GM19351 (cell line): ENCODE measurements around the gene NGDN.
"Not testable (repeated sequence)": the region's sequence is repeated elsewhere in the genome, so short reads cannot be mapped to it uniquely, and the experiment has no call there.

ENCODE experiments used
- ATAC-seq: cut with Tn5 transposase; IDR thresholded peaks from one replicate; pipeline ENCODE4 v1.9.1; 2021; ENCODE audit warnings: mild to moderate bottlenecking, moderate library complexity; ENCODE audit not compliant: unreplicated experiment

NGDN gene

GRCh38 chr14:23438101-23438971, 31.2 kb upstream of the NGDN start:
- ATAC-seq: no peak

DNA sequence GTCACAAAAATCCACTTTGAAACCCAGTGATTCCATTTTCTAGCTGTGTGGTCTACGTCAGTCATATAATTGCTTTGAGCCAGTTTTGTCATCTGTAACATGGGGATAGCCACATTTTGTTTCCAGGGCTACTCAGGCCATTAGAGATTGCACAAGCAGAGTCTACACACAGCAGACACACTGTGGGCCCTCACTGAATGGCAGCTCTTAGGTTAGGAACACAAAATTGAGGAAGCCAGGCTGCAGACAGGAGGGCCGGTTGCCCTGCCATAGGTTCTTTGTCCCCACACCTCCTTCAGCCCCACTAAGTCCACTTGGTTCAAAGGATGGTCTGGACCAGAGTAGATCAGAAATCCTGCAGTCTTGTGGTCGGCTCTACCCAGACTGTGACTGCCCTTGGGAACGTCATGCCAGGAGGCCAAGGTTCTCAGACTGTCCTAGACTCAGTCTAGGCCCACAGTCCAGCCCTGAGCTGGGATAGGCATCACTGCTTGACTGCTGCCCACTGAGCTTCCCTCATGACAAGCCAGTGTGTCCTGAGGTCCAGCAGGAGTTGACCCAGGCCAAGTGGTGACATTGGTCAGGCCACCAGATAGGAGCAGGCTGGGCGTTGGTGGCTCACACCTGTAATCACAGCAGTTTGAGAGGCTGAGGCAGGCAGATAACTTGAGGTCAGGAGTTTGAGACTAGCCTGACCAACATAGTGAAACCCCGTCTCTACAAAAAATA, 30.2 kb upstream of the NGDN start:
- no peak for ATAC-seq

DNA sequence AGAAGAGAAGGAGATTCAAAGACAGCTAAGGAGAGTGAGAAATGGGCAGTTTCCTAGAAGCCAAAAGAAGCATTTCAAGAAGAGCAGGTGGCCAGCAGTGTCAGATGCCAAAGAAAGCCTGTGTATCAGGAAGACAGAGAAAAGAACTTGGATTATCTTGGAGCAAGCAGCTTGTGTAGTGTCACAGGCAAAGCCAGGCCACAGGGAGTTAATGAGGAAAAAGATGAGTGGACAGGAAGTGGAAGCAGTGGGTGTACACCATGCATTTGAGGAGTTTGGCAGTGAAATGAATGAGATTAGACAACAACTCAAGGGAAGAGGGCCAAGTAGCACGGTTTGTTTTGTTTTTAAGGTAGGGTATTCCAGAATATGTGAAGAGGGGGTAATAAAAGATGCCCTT, 28.4 kb upstream of the NGDN start:
- no peak for ATAC-seq

GRCh38 chr14:23442721-23443356, 26.7 kb upstream of the NGDN start:
- ATAC-seq: no peak

DNA sequence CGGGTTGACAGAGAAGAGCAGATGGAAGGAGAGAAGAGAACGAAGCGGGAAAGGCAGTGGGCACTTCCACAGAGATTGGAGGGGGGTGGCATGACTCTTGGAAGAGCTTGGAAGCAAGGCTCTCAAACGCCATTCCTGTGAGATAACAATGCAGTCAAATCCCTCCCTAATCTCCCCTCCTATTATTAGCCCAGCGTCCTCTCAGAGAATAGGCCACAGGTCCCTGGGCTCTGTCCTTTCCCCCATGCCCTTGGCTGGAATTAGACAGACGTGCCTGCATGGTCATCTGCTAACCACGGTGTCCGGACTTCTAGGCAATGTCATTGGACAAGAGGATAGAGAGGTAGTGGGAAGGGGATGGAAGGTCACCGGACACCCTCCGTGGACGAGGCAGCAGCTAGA, 26.1 kb upstream of the NGDN start:
- ATAC-seq: no peak

DNA sequence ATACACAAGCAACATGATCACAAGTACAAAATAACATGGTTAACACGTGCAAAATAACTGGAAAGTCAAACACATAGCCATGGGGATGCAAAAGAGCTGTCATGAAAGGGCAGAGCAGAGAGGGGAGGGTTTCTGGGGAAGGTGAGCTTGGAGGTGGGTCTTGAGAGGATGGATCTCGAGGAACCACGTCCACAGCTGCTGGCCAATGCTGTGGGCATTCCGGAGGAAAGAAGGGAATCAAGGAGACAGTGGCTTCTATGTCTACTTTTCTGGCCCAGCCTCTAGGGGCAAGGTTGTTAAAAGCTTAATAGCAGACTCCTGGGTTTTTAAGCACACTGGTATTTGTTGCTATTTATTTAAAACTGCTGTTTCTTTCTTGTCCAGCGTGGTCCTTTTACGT, 25.6 kb upstream of the NGDN start:
- no peak for ATAC-seq

GRCh38 chr14:23444314-23444713, 25.2 kb upstream of the NGDN start:
- ATAC-seq: no peak

- ATAC-seq: no peak
Measured at GRCh38 chr14:23445773-23446172, 23.7 kb upstream of the NGDN start.

DNA sequence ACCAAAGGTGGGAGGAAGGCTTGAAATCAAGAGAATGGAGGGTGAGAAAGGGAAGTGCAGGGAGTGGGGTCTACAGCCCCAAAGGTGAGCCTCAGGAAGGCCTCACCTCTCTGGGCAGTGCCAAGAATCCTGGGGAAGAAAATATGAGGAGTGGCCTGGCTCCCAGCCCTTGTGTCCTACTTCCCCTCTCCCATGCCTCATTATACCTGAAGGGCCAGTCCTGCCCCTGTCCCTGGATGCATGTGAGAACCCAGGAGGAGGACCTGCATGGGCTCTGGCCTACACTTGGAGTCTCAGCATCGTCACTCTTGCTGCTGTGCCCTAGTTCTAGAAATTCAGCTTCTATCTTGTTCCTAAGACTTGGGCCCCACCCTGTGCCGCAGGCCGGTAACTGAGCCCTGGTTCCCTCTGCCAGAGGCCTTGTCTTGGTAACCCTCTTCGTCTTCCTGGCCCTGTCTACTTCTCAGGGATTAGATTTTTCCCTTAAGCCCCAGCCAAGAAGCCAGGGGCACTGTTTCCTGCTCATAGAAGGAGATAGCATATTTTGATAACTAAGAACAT, 23.1 kb upstream of the NGDN start:
- ATAC-seq: no peak

- ATAC-seq: no peak
Measured at GRCh38 chr14:23447361-23448350, 21.8 kb upstream of the NGDN start.

DNA sequence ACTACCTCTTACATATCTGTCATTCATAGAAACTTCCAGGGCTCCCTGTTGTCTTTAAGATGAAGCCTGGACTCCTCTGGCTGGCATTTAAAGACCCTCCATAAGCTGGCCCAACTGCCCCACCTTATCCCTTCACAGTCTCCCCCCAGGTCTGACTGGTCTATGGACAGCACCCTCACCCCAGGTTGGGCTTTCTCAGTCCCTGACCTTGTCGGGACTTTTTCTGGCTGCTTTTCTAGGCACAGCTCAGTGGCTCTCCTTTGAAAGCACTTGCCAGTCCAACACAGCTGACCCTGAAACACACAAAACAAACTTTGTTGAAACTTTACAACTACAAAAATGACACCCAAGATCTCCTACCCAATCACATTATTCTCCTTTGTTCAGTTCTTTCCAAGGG, 20.2 kb upstream of the NGDN start:
- no peak for ATAC-seq

DNA sequence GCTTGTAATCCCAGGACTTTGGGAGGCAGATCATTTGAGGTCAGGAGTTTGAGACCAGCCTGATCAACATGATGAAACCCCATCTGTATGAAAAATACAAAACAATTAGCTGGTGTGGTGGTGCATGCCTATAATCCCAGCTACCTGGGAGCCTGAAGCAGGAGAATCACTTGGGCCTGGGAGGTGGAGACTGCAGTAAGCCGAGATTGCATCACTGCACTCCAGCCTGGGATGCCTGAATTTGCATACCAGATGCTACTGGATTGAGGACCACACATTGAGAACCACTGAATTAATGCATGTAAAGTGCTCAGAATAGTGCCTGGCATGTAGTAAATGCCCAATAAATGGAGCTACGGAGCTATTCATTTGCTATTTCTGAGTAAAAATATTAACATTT, 19.1 kb upstream of the NGDN start:
- ATAC-seq: no peak

DNA sequence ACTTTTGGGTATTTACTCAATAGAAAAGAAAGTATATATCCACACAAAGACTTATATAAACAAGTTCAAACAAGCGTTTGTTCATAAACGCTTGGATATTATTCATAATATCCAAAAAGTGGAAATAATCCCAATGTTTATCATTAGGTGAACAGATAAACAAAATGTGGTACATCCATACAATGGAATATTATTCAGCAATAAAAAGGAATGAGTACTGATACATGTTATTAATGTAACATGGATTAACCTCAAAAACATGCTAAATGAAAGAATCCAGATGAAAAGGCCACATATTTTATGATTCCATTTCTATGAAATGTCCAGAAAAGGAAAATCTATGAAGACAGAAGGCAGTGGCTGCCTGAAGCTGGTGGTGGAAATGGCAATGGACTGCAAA, 17.3 kb upstream of the NGDN start:
- no peak for ATAC-seq

- ATAC-seq: no peak
Measured at GRCh38 chr14:23454445-23454856, 15.1 kb upstream of the NGDN start.

DNA sequence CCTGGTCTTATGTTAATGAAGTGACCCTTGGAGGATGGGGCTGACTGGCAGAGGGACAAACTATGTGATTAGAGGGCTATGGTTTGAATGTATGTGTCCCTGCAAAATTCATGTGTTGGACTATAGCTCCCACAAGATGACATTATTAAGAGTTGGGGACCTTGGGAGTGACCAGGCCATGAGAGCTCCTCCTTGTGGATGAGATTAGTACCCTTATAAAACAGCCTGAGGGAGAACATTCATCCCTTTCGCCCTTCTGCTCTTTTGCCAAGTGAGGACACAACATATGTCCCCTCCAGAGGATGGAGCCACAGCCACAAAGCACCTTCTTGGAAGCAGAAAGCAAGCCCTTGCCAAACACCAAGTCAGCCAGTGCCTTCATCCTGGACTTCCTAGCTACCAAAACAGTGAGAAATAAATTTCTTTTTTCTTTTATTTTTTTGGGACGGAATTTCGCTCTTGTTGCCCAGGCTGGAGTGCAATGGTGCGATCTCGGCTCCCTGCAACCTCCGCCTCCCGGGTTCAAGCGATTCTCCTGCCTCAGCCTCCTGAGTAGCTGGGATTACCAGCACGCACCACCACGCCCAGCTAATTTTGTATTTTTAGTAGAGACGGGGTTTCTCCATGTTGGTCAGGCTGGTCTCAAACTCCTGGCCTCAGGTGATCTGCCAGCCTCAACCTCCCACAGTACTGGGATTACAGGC, 12.5 kb upstream of the NGDN start:
- ATAC-seq: not testable (repeated sequence)

DNA sequence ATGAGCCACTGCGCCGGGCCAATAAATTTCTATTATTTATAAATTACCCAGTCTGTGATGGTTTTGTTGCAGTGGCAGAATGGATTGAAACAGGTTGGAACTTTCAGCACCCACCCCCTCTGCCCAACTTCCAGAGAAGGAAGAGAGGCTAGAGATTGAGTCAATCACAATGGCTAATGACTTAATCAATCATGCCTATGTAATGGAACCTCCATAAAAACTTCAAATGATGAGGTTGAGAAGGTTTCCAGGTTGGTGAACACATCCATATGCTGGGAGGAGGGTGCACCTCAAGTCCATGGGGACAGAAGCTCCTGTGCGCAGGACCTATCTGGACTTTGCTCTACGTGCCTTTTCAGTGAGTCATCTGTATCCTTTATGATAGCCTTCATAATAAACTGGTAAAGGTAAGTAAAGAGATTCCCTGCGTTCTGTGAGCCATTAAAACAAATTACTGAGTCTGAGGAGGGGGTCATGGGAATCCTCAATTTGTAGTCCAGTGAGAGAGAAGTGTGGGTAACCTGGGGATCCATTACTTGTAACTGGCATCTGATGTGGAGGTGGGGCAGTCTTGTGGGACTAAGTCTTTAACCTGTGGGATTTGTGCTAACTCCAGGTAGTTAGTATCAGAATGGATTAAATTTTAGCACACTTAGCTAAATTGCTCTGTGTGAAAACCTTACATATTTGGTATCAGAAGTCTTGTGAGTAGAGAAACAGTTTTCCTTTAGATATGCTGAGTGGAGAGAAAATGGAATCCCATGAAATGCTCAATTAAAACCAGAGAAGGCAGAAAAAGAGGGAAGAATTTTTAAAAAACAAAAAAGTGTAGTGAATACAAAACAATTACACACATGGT, 11.7 kb upstream of the NGDN start:
- no peak for ATAC-seq

DNA sequence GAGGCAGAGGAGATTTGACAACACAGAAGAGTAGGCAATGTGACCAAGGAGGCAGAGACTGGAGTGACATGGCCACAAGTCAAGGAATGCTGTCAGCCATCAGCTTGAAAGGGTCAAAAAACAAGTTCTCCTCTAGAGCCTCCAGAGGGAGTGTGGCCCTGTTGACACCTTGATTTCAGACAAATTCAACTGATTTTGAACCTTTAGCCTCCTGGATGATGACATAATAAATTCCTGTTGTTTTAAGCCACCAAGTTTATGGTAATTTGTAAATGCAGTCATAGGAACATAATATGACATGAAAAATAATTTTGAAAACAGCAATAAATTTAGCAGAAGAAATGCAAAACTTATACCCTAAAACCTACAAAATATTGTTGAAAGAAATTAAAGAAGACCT, 8.5 kb upstream of the NGDN start:
- ATAC-seq: no peak

GRCh38 chr14:23464700-23465099, 4.8 kb upstream of the NGDN start:
- no peak for ATAC-seq

- no peak for ATAC-seq
Measured at GRCh38 chr14:23465261-23465660, 4.2 kb upstream of the NGDN start.
